ENCODE data around the gene ZNF516. TPM values are rescaled to one million over a fixed set of nuclear protein-coding genes. Genes with fewer than 3 reads are reported as not detected.

ZNF516 gene
- total RNA-seq, 1 donor from 2014 or later, result 192 TPM

DNA sequence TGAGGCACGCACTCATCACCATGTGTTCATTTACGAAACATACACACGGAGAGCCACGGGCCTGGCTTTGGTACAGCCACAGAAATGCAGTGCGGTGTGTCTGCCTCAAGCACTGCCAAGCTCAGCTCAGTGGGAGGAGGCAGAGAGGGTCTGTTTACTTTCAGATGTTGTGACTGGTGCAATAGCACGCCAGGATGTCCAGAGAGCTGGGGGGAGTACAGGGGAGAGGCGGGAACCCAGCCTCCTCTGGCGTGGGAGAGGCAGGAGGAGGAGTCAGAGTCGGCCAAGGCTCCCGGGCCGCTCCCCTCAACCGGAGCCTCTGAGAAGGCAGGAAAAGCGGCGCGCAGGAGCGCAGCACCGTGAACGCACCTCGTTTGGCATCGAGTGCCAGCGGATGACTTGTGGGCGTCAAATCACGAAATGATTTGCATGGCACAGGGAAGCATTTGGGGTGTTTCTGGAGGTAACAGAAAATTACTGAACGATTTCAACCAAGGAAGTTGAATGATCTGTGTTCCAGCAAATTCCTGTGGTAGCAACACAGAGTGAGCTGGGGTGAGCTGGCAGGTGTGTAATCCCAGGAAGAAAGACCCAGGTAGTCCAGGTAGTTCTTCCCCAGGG, 143.0 kb downstream of the ZNF516 start:
- Mint-ChIP-seq H3K9me3 (ENCODE audit: unreplicated experiment) (peaks cover 30% of the 10 kb centered on the region), H3K4me1 (ENCODE audit: low read depth, unreplicated experiment) (peaks cover 6% of the 10 kb centered on the region), H3K36me3 (ENCODE audit: unreplicated experiment) (peaks cover 18% of the 10 kb centered on the region), H3K27ac (ENCODE audit: unreplicated experiment) (no peak overlapping the region), H3K4me3 (ENCODE audit: unreplicated experiment) (no peak overlapping the region), H3K27me3 (ENCODE audit: unreplicated experiment) (peaks cover 9% of the 10 kb centered on the region)
- DNase-seq, result no peak
- no peak for TF ChIP-seq CTCF (IDR thresholded peaks at IDR 0.05; ENCODE audit: partially characterized antibody, unreplicated experiment)

GRCh38 chr18:76350134-76351025, 144.7 kb downstream of the ZNF516 start:
- H3K27me3 Mint-ChIP-seq (ENCODE audit: unreplicated experiment), result peaks cover 9% of the 10 kb centered on the region
- H3K36me3 Mint-ChIP-seq (ENCODE audit: unreplicated experiment), result peaks cover 13% of the 10 kb centered on the region
- TF ChIP-seq CTCF (IDR thresholded peaks at IDR 0.05; ENCODE audit: partially characterized antibody, unreplicated experiment), result no peak

GRCh38 chr18:76349067-76349715, 145.9 kb downstream of the ZNF516 start:
- Mint-ChIP-seq H3K4me3 (ENCODE audit: unreplicated experiment) (peak overlapping the region; percentile 20), H3K36me3 (ENCODE audit: unreplicated experiment) (peaks cover 8% of the 10 kb centered on the region), H3K4me1 (ENCODE audit: low read depth, unreplicated experiment) (peaks cover 6% of the 10 kb centered on the region), H3K27me3 (ENCODE audit: unreplicated experiment) (peaks cover 6% of the 10 kb centered on the region), H3K27ac (ENCODE audit: unreplicated experiment) (peak overlapping the region; percentile 9), H3K9me3 (ENCODE audit: unreplicated experiment) (peaks cover 11% of the 10 kb centered on the region)
- peak; percentile 93 for TF ChIP-seq CTCF (IDR thresholded peaks at IDR 0.05; ENCODE audit: partially characterized antibody, unreplicated experiment)
- DNase-seq, result peak; percentile 81

More at GRCh38 chr18:76350134-76351025, 144.7 kb downstream of the ZNF516 start:
- Mint-ChIP-seq H3K27ac (ENCODE audit: unreplicated experiment) (no peak overlapping the region), H3K4me3 (ENCODE audit: unreplicated experiment) (no peak overlapping the region), H3K4me1 (ENCODE audit: low read depth, unreplicated experiment) (peaks cover 6% of the 10 kb centered on the region), H3K9me3 (ENCODE audit: unreplicated experiment) (peaks cover 22% of the 10 kb centered on the region)
- no peak for DNase-seq

GRCh38 chr18:76348267-76349066, 146.6 kb downstream of the ZNF516 start:
- H3K27me3 Mint-ChIP-seq (ENCODE audit: unreplicated experiment), result peaks cover 2% of the 10 kb centered on the region
- peaks cover 6% of the 10 kb centered on the region for H3K9me3 Mint-ChIP-seq (ENCODE audit: unreplicated experiment)
- no peak overlapping the region for H3K27ac Mint-ChIP-seq (ENCODE audit: unreplicated experiment)
- peaks cover 5% of the 10 kb centered on the region for H3K36me3 Mint-ChIP-seq (ENCODE audit: unreplicated experiment)
- no peak for DNase-seq
- no peak for TF ChIP-seq CTCF (IDR thresholded peaks at IDR 0.05; ENCODE audit: partially characterized antibody, unreplicated experiment)
- H3K4me3 Mint-ChIP-seq (ENCODE audit: unreplicated experiment), result peak overlapping the region; percentile 20
- H3K4me1 Mint-ChIP-seq (ENCODE audit: low read depth, unreplicated experiment), result peaks cover 6% of the 10 kb centered on the region

Measured in glutamatergic neuron (in vitro differentiated cells).